K562 (cell line): Measurements from ENCODE around the gene CGN. TPM values are rescaled to one million over a fixed set of nuclear protein-coding genes. Genes with fewer than 3 reads are reported as not detected.

Source experiments
- ATAC-seq: fragments of 200-7000 bp; cut with Tn5 transposase; 3 replicates; pipeline ENCODE4 v1.9.1; 2020; ENCODE audit warnings: moderate library complexity
- BruUV-seq: library from RNA; stranded (reverse); fragments of 400-500 nt; replicated peaks from 2 replicates; lab custom pipeline; 2021; lab: Mats Ljungman, UMichigan
- CTCF ChIA-PET: fragments of 300-600 bp; formaldehyde crosslinking; extraction: SDS; loops from one replicate; lab custom pipeline; 2021; ENCODE audit warnings: low intra/inter-chr PET ratio; lab: Yijun Ruan, JAX
- POLR2A ChIA-PET: fragments of 300-600, 350-650 bp; sonication (Branson Sonifier 250); formaldehyde crosslinking; extraction: SDS; loops from one replicate; lab custom pipeline; 2021; ENCODE audit warnings: antibody characterized with exemption, inconsistent platforms; lab: Yijun Ruan, JAX
- DNase-seq, 4 experiments: peaks; one replicate each; pipeline versions ENCODE4 v3.0.0 to v3.0.0-alpha.2; 2011 to 2018; ENCODE audit warnings: low spot score in 3 of 4, mixed read lengths in 3 of 4; ENCODE audit errors: extremely low read depth in 1 of 4
- FAIRE-seq: peaks from 2 replicates; lab custom pipeline; 2011; peaks lifted over from hg19 to GRCh38; lab: Jason Lieb, UNC
- H2AFZ ChIP-seq: 2 replicates; pipeline ENCODE4 v1.6.0; 2011; ENCODE audit warnings: low read depth, low read length, control low read depth, inconsistent platforms
- H3K27ac ChIP-seq: fragments of 200-600 bp; 3 replicates; pipeline ENCODE4 v1.8.0; 2011; ENCODE audit warnings: low read depth, mild to moderate bottlenecking, control low read depth, inconsistent platforms, low read length, moderate library complexity, mixed read lengths; ENCODE audit errors: extremely low read depth
- H3K27me3 ChIP-seq, 2 experiments: fragments of 300-600 bp in 1 of 2; 2 replicates in 1 of 2; 3 replicates in 1 of 2; pipeline versions ENCODE4 v1.6.0 to v1.8.0; 2011; ENCODE audit warnings: inconsistent platforms in 2 of 2, low read length in 2 of 2, mild to moderate bottlenecking in 1 of 2, mixed read lengths in 1 of 2, moderate library complexity in 1 of 2; ENCODE audit not compliant: control insufficient read depth in 2 of 2, insufficient read depth in 2 of 2
- H3K36me3 ChIP-seq: fragments of 300-600 bp; 3 replicates; pipeline ENCODE4 v1.8.0; 2011; ENCODE audit warnings: mild to moderate bottlenecking, low read length, inconsistent platforms; ENCODE audit not compliant: control insufficient read depth, insufficient read depth
- H3K4me1 ChIP-seq, 2 experiments: fragments of 200-600 bp in 1 of 2; replicated peaks in 1 of 2; 2 replicates in 1 of 2; 3 replicates in 1 of 2; pipeline versions ENCODE4 v1.5.1 to v1.8.0; 2011; ENCODE audit warnings: inconsistent platforms in 2 of 2, low read length in 2 of 2, mild to moderate bottlenecking in 1 of 2, mixed read lengths in 1 of 2, moderate library complexity in 1 of 2; ENCODE audit not compliant: control insufficient read depth in 2 of 2, insufficient read depth in 2 of 2
- H3K4me2 ChIP-seq: 2 replicates; pipeline ENCODE4 v1.6.1; 2011; ENCODE audit warnings: low read length, control low read depth, inconsistent platforms, mixed read lengths; ENCODE audit not compliant: insufficient read depth
- H3K4me3 ChIP-seq: fragments of 200-600 bp; sonication (generic), shearing (Covaris generic); 2 replicates; pipeline ENCODE4 v1.5.1; 2016; ENCODE audit warnings: control low read depth, inconsistent platforms
- H3K79me2 ChIP-seq: fragments of 200-600 bp; 3 replicates; pipeline ENCODE4 v1.8.0; 2011; ENCODE audit warnings: low read length, inconsistent platforms; ENCODE audit not compliant: control insufficient read depth, insufficient read depth
- H3K9ac ChIP-seq, 2 experiments: 2 replicates each; pipeline versions ENCODE4 v1.6.0 to v1.6.1; 2011; ENCODE audit warnings: low read depth in 2 of 2, low read length in 2 of 2, control low read depth in 1 of 2, inconsistent platforms in 1 of 2, mild to moderate bottlenecking in 1 of 2, mixed read lengths in 1 of 2; ENCODE audit not compliant: insufficient read depth in 1 of 2
- H3K9me1 ChIP-seq: one replicate; pipeline ENCODE4 v1.6.0; 2011; ENCODE audit warnings: inconsistent platforms, mild to moderate bottlenecking, low read length, moderate library complexity; ENCODE audit not compliant: control insufficient read depth, insufficient read depth
- H3K9me3 ChIP-seq: replicated peaks from 2 replicates; pipeline ENCODE4 v1.5.1; 2011; ENCODE audit warnings: low read depth, low read length, inconsistent platforms; ENCODE audit not compliant: control insufficient read depth, insufficient read depth
- H4K20me1 ChIP-seq: replicated peaks from 2 replicates; pipeline ENCODE4 v1.6.1; 2011; ENCODE audit warnings: low read length, inconsistent platforms, mixed read lengths; ENCODE audit not compliant: control insufficient read depth, insufficient read depth
- BDP1 ChIP-seq: IDR thresholded peaks from 3 replicates; pipeline ENCODE4 v1.6.1; 2011; ENCODE audit not compliant: insufficient read length, insufficient read depth
- E2F3 ChIP-seq: fragments of 250-450 bp; sonication (Bioruptor Pico); IDR thresholded peaks from 2 replicates; pipeline ENCODE4 v1.4.0; 2020; ENCODE audit warnings: mild to moderate bottlenecking
- FOS ChIP-seq: IDR thresholded peaks from 3 replicates; pipeline ENCODE4 v1.6.1; 2011; ENCODE audit not compliant: insufficient read length; ENCODE audit errors: extremely low read depth
- KDM5B ChIP-seq: fragments of 200-600 bp; sonication (generic); IDR thresholded peaks from 2 replicates; pipeline ENCODE4 v1.6.1; 2012; ENCODE audit warnings: low read depth, mild to moderate bottlenecking, moderate library complexity, low read length, control low read depth, inconsistent platforms; ENCODE audit not compliant: insufficient replicate concordance
- NCOA2 ChIP-seq, 2 experiments: fragments of 450-650 bp; IDR thresholded peaks; 2 replicates each; pipeline ENCODE4 v1.6.1; 2018; ENCODE audit warnings: mild to moderate bottlenecking in 2 of 2, moderate library complexity in 1 of 2; ENCODE audit not compliant: partially characterized antibody in 2 of 2
- NKRF ChIP-seq: fragments of 450-650 bp; IDR thresholded peaks from 2 replicates; pipeline ENCODE4 v1.6.1; 2016; ENCODE audit warnings: borderline replicate concordance
- ZBTB11 ChIP-seq, 3 experiments: fragments of 200-800 bp in 1 of 3; fragments of 250-450 bp in 1 of 3; fragments of 450-650 bp in 1 of 3; sonication (Bioruptor Pico) in 1 of 3; sonication (Bioruptor generic) in 1 of 3; formaldehyde crosslinking in 1 of 3; IDR thresholded peaks; 2 replicates each; pipeline versions ENCODE4 v1.6.1 to v1.8.0; 2016 to 2022; ENCODE audit warnings: mild to moderate bottlenecking in 2 of 3, missing genetic modification characterization in 2 of 3, missing compliant biosample characterization in 1 of 3, moderate library complexity in 1 of 3
- ZNF384 ChIP-seq: IDR thresholded peaks from 2 replicates; pipeline ENCODE4 v1.6.1; 2012; ENCODE audit warnings: low read depth, low read length, improper control_type of control experiment
- ZNF592 ChIP-seq: fragments of 450-650 bp; IDR thresholded peaks from 2 replicates; pipeline ENCODE4 v1.6.1; 2017; ENCODE audit warnings: antibody characterized with exemption, mild to moderate bottlenecking
- WGBS: fragments of 100-300 bp; shearing (Covaris generic); methylation state at CpG from one replicate; pipeline ENCODE4 v1.1.6; 2016; ENCODE audit warnings: low coverage, mixed read lengths; ENCODE audit not compliant: insufficient coverage; ENCODE audit errors: missing lambda C conversion rate; 5-methylcytosine and 5-hydroxymethylcytosine counted together
- in situ Hi-C: fragments of 300-500 bp; cut with MboI; formaldehyde crosslinking; loops from 4 replicates; pipeline ENCODE4 v1.15.0; 2018; ENCODE audit warnings: inconsistent platforms, mixed read lengths
- intact Hi-C: fragments of 100-400 bp; cut with micrococcal nuclease; formaldehyde crosslinking; loops from 2 replicates; pipeline ENCODE4 v1.14.2; 2022
- polyA plus RNA-seq, 8 experiments: library from polyadenylated mRNA; depleted of rRNA in 4 of 8; stranded (reverse) in 5 of 8; unstranded in 3 of 8; fragments of >200 nt; fragmentation: Nextera tagmentation in 2 of 8; fragmentation: Illumina TruSeq in 1 of 8; extraction: Ambion mirVana in 2 of 8; extraction: Trizol in 1 of 8; gene quantifications; 2 replicates each; pipeline versions ENCODE4 v1.2.1 to v1.2.3, GENCODE V29; 2011 to 2014; ENCODE audit warnings: inconsistent platforms in 1 of 8, missing spikeins in 1 of 8
- total RNA-seq, 7 experiments: library from RNA; depleted of rRNA in 6 of 7; stranded (reverse); fragments of >200 nt in 6 of 7; fragmentation: Illumina TruSeq in 2 of 7; extraction: Trizol in 2 of 7; gene quantifications; 2 replicates each; pipeline versions ENCODE4 v1.2.1 to v1.2.3, GENCODE V29; 2011 to 2021; ENCODE audit warnings: low replicate concordance in 1 of 7
- TF ChIP-seq, protein P1 (sequence below): fragments of 450-650 bp; formaldehyde crosslinking; IDR thresholded peaks from 2 replicates; pipeline ENCODE4 v1.4.0; 2022; ENCODE audit warnings: missing genetic modification characterization

The CGN gene
- total and polyA plus RNA-seq, 9 of the 15 experiments (the other 6 are each of a cell fraction or from before 2014, with no cell fraction given): 0.03 to 1.4 (median 0.14) TPM; not detected in 2

GRCh38 chr1:151493042-151493441 is 18.1 kb upstream of the CGN start:
- 10% methylated on average over 3 of the region's 3 CpGs for WGBS
- ATAC-seq: no peak
- FAIRE-seq: peak; percentile 23
- H3K27me3 ChIP-seq: no peaks in the 10 kb centered on the region
- no peak overlapping the region for H3K27ac ChIP-seq
- no peak for DNase-seq
- intact Hi-C loops: no loop called here
- H3K9ac ChIP-seq: no peak overlapping the region
- no peak overlapping the region for H3K4me2 ChIP-seq
- no peaks in the 10 kb centered on the region for H3K36me3 ChIP-seq
- H2AFZ ChIP-seq: no peak overlapping the region
- no TSS peak for BruUV-seq
- H3K79me2 ChIP-seq: no peaks in the 10 kb centered on the region
- ChIA-PET POLR2A (interaction anchor here (0.6 to 1.5 kb wide), 3 partner anchors 26 to 913 kb away, joined by 3 to 4 read pairs (median 4); partner anchors contain the start of gene MCL1), CTCF (no interaction called here)
- H4K20me1 ChIP-seq: no peaks in the 10 kb centered on the region
- H3K4me3 ChIP-seq: no peak overlapping the region
- in situ Hi-C loops: no loop called here
- peaks cover 0 to 11% of the 10 kb centered on the region in 2 experiments; a peak in 4 of 5 replicates for H3K4me1 ChIP-seq
- no peaks in the 10 kb centered on the region for H3K9me1 ChIP-seq
- H3K9me3 ChIP-seq: no peaks in the 10 kb centered on the region
- no peak for TF ChIP-seq FOS
- TF ChIP-seq, protein P1, sequence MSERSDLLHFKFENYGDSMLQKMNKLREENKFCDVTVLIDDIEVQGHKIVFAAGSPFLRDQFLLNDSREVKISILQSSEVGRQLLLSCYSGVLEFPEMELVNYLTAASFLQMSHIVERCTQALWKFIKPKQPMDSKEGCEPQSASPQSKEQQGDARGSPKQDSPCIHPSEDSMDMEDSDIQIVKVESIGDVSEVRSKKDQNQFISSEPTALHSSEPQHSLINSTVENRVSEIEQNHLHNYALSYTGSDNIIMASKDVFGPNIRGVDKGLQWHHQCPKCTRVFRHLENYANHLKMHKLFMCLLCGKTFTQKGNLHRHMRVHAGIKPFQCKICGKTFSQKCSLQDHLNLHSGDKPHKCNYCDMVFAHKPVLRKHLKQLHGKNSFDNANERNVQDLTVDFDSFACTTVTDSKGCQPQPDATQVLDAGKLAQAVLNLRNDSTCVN (CRISPR knock-in tag): no peak
- TF ChIP-seq NCOA2 (IDR thresholded peaks at IDR 0.05; ENCODE audit: partially characterized antibody in 2 of 2): no peak
- no peak for TF ChIP-seq E2F3 (CRISPR knock-in tag)
- TF ChIP-seq BDP1: no peak
- TF ChIP-seq NKRF: no peak
- TF ChIP-seq ZBTB11 (CRISPR knock-in tag; IDR thresholded peaks at IDR 0.05): no peak
- no peak for TF ChIP-seq ZNF384
- no peak for TF ChIP-seq KDM5B
- TF ChIP-seq ZNF592: no peak
